Right cardiac atrium (tissue), 5 donors: ENCODE data around the gene CEP41. TPM values are rescaled to one million over a fixed set of nuclear protein-coding genes. Genes with fewer than 3 reads are reported as not detected.
A peak's percentile ranks its signal among the peaks of the same experiment; 100 is the strongest.
"Not testable (repeated sequence)": the region's sequence is repeated elsewhere in the genome, so short reads cannot be mapped to it uniquely, and the experiment has no call there.

Source experiments
- ATAC-seq, 2 donors: fragments of 200-7000 bp; cut with Tn5 transposase; one replicate each; pipeline versions ENCODE4 v1.8.0 to v1.9.1; 2020; ENCODE audit warnings: moderate library complexity in 2 of 2, mild to moderate bottlenecking in 1 of 2
- DNase-seq, 3 donors: peaks; one replicate each; pipeline ENCODE4 v3.0.0-alpha.2; 2020
- H3K27ac ChIP-seq: one replicate; pipeline ENCODE4 v1.5.1; 2013; ENCODE audit warnings: mild to moderate bottlenecking, low read length, control low read depth, moderate library complexity
- H3K27me3 ChIP-seq: one replicate; pipeline ENCODE4 v1.6.1; 2013; ENCODE audit not compliant: control insufficient read depth, insufficient read depth
- H3K4me1 ChIP-seq: one replicate; pipeline ENCODE4 v1.6.1; 2013; ENCODE audit warnings: low read length; ENCODE audit not compliant: control insufficient read depth, insufficient read depth
- H3K4me3 ChIP-seq: one replicate; pipeline ENCODE4 v1.5.1; 2013; ENCODE audit warnings: low read length, control low read depth
- H3K9me3 ChIP-seq: one replicate; pipeline ENCODE4 v1.6.1; 2013; ENCODE audit warnings: low read length; ENCODE audit not compliant: control insufficient read depth
- WGBS: extraction: QIAGEN DNeasy Blood & Tissue Kit; methylation state at CpG from one replicate; pipeline ENCODE4 v1.1.7; 2013; 5-methylcytosine and 5-hydroxymethylcytosine counted together
- intact Hi-C, 4 donors: fragments of 100-400 bp; cut with DNase I; formaldehyde crosslinking; loops; one replicate each; pipeline versions ENCODE4 v1.11.0 to v1.14.0; 2022 to 2023
- polyA plus RNA-seq: library from polyadenylated mRNA; stranded (reverse); fragments of 200-250 nt; gene quantifications from one replicate; pipeline ENCODE4 v1.2.3, GENCODE V29; 2013
- total RNA-seq, 4 donors: library from RNA; stranded (reverse); fragmentation: NEBNext Ultra II Directional; extraction: Animal tissue kit (Norgen Biotek cat#: 25700); gene quantifications; one replicate each; pipeline ENCODE4 v1.2.1, GENCODE V29; 2021
- donor health status: healthy with polysubstance abuse.
- donor health status: DM: no; HTN: yes; CAD: no.
- donor health status: DM: no; HTN: no; CAD: no.
- donor health status: DM: no; HTN: yes; CAD: no; lungs with severe emphysema.
- donor health status: DM: yes; HTN: yes; CAD: no.

The CEP41 gene
- total and polyA plus RNA-seq, 5 donors = 3.0 to 7.5 (median 6.0) TPM

DNA sequence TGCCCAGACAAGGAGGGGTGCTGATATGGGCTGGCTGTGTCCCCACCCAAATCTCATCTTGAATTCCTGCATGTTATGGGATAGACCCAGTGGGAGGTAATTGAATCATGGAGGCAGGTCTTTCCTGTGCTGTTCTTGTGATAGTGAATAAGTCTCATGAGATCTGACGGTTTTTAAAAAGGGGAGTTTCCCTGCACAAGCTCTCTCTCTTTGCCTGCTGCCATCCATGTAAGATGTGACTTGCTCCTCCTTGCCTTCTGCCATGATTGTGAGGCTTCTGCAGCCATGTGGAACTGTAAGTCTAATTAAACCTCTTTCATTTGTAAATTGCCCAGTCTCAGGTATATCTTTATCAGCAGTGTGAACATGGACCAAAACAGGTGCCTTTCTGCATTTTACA, 64.4 kb downstream of the CEP41 start:
- ATAC-seq, intact Hi-C loops, H3K27ac ChIP-seq, H3K27me3 ChIP-seq, H3K4me1 ChIP-seq, H3K4me3 ChIP-seq, H3K9me3 ChIP-seq, DNase-seq: not testable (repeated sequence)
- 94% methylated on average over 1 of the region's 1 CpG for WGBS

DNA sequence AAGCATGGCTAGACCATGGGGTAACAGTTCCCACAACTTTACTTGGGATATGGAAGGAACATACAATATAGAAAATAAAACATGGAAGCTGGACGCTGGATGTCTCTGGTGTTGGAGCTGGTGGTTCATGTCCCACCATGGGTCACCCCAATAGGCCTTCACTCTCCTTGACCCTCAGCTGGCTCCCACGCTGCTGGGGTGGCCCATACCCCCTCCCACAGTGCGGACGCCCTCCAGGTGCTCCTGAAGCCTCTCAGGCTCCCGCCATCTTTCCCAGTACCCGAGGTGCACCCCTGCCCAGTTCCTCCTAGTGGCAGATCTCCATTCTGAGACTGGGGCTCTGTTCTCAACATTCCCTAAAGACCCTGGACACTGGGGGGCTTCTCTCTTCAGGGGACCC, 66.3 kb downstream of the CEP41 start:
- H3K9me3 ChIP-seq = no peaks in the 10 kb centered on the region
- H3K27me3 ChIP-seq = no peaks in the 10 kb centered on the region
- WGBS = 98% methylated on average over 6 of the region's 6 CpGs
- H3K27ac ChIP-seq = peak overlapping the region; percentile 76
- H3K4me3 ChIP-seq = no peak overlapping the region
- peaks cover 7% of the 10 kb centered on the region for H3K4me1 ChIP-seq
- no peak for ATAC-seq
- intact Hi-C loops = no loop called here
- DNase-seq = no peak

DNA sequence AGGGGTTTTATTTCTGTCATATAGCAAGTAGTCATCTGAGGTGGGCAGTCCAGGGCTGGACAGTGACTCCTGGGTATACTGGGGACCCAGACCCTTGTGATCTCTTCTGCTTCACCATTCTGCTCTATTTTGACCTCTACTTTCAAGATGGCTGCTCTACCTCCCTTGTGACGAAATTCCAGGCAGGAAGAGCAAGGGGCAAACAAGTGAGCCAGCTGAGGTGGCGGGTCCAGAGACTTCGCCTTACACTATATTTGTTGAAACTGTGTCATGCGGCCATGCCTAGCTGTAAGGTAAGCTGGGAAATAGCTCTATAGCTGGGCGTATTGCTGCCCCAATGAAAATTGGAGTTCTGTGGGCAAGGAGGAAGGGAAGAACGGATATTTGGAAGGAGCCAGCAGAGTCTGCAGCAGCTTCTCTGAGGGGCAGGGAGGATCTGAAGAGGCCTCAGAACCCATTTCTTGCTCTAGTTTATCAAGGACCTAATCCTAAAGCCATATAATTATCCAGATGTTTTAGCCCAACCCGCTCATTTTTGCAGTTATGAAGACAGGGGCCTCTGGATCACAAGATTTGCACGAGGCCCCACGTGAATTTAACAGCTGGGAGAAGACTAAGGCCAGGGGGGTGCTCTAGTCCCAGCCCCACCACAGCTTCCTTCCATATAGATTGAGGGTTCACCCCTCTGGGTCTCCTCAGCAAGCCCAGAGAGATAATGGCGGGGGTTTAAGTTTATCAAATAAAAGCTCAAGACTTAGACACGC, 68.2 kb downstream of the CEP41 start:
- intact Hi-C loops = no loop called here
- Histone ChIP-seq H3K27ac (peak overlapping the region; percentile 63), H3K4me3 (no peak overlapping the region), H3K4me1 (peaks cover 12% of the 10 kb centered on the region), H3K27me3 (no peaks in the 10 kb centered on the region), H3K9me3 (no peaks in the 10 kb centered on the region)
- no peak for ATAC-seq
- 83% methylated on average over 11 of the region's 11 CpGs for WGBS
- no peak for DNase-seq

DNA sequence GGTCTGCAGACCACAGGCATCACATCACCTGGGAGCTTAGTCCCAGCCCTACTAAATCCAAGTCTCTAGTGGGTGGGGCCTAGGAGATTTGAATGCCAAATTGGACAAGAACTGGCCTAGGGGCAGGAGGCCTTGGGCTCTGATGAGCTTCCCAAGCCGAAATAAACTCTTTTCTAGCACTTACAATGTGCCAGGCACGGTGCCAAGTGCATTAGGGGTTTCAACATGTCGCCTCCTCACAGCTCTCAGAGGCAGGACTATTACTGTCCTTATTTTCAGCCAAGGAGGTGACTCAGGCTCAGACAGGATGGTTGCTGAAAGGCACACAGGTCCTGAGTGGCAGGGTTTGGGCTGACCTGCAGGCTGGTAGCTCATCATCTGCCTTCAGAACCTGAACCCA, 69.8 kb downstream of the CEP41 start:
- H3K4me1 ChIP-seq = peaks cover 12% of the 10 kb centered on the region
- ATAC-seq = no peak

DNA sequence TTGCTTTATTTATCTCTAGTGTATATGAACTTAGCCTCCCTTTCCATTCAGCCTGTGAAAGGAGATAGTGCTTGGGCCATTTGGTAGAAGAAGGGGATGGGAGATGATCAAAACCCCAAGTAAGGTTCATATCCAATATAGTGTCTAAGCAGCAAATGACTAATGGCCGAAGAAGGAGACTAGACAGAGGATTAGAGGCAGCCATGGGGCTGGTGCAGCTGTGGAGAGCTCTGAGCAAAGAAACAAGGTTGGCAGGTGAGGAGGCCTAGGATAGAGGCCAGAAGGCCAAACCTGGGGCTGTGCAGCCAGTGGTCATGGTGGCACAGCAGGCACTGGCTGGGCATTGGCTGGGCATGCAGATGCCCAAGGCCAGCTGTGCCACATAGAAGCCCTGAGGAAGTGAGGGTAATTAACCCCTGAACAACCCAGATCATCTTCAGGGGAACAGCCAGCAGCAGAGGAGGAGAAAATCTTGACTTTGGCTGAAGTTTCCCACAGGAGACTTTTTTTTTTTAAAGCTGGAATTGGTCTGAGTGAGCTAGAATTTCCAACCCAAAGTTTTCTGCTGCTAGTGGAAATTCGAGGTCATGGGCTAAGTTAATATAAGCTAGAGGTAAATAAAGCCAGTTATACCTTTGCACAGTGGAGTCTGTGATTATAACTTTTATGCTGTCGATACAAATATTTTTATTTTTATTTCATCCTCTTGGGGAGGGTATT, 70.8 kb downstream of the CEP41 start:
- no peaks in the 10 kb centered on the region for H3K27me3 ChIP-seq
- no peaks in the 10 kb centered on the region for H3K9me3 ChIP-seq
- DNase-seq = no peak
- H3K4me3 ChIP-seq = no peak overlapping the region
- intact Hi-C loops = no loop called here
- 52% methylated on average over 3 of the region's 3 CpGs for WGBS
- no peak overlapping the region for H3K27ac ChIP-seq
- ATAC-seq = no peak
- H3K4me1 ChIP-seq = peaks cover 12% of the 10 kb centered on the region

More for the DNA sequence above, 69.8 kb downstream of the CEP41 start:
- H3K27me3 ChIP-seq = no peaks in the 10 kb centered on the region
- WGBS = 62% methylated on average over 3 of the region's 3 CpGs
- intact Hi-C loops = no loop called here
- no peaks in the 10 kb centered on the region for H3K9me3 ChIP-seq
- peak; percentile 68 to 84 (median 80) for DNase-seq
- no peak overlapping the region for H3K4me3 ChIP-seq
- H3K27ac ChIP-seq = no peak overlapping the region

DNA sequence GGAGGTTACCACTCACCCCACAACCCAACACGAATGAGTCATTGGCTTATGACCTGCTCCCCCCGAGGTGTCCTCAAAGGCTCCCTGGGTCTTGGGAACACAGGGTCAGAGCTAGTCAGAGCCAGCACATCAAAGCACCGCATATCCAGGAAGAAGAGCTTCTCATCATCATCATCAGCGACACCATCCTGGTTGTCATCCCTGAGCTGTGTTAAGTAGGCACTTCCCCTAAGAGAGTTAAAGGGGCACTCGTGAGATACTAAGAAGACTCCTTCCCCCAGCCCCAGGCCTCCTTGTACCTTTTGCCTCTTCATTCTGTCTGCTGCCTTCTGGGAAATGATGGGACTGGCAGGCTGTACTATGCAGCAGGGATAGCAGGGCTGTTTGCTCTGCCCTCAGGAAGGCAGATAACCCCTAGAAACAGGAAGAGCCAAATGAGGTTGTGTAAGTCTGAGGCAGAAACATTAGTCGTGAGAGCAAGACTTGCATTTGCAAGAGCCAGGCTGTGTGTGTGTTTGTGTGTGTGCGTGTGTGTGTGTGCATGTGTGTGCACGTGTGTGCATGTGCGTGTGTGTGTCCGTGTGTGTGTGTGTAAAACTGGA, 71.6 kb downstream of the CEP41 start:
- Histone ChIP-seq H3K4me3 (no peak overlapping the region), H3K27ac (peak overlapping the region; percentile 20), H3K27me3 (no peaks in the 10 kb centered on the region), H3K4me1 (peaks cover 12% of the 10 kb centered on the region), H3K9me3 (no peaks in the 10 kb centered on the region)
- ATAC-seq = peak; percentile 55 to 77
- intact Hi-C loops = no loop called here
- 28% methylated on average over 10 of the region's 10 CpGs for WGBS
- DNase-seq = peak in 1 of 3 donors; percentile 80

DNA sequence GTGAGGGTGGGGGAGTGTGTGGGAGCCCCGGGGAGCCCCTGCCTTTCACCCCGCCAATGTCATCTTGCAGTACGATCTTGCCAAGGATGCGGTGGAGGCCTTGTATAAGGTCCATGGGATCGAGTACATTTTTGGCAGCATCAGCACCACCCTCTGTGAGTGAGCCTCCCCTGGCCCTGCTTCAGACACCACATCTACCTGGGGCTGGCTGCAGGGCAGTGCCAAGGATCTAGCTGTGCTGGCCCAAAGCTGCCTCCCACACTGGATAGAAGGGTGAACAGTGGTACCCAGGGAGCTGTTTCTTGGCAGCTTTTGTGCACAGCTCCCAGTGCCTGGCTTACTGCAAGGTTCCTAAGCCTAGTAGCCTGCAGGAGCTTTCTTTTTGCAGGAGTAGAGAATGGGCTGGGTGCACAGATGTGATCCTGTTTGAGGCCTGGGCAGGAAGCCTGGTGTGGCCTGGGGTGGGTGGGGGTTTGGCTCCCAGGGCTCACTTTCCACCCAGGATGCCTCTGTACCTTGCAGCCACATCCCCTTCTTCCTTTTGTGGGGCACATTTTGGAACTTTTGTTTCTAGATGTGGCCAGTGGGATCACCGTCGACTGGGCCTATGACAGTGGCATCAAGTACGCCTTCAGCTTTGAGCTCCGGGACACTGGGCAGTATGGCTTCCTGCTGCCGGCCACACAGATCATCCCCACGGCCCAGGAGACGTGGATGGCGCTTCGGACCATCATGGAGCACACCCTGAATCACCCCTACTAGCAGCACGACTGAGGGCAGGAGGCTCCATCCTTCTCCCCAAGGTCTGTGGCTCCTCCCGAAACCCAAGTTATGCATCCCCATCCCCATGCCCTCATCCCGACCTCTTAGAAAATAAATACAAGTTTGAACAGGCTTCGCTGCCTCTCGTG, 72.7 kb downstream of the CEP41 start:
- ATAC-seq (no peak), DNase-seq (no peak)
- no peak overlapping the region for H3K27ac ChIP-seq
- intact Hi-C loops = no loop called here
- H3K4me3 ChIP-seq = no peak overlapping the region
- no peaks in the 10 kb centered on the region for H3K27me3 ChIP-seq
- WGBS = 91% methylated on average over 19 of the region's 19 CpGs
- H3K9me3 ChIP-seq = no peaks in the 10 kb centered on the region
- peaks cover 9% of the 10 kb centered on the region for H3K4me1 ChIP-seq

DNA sequence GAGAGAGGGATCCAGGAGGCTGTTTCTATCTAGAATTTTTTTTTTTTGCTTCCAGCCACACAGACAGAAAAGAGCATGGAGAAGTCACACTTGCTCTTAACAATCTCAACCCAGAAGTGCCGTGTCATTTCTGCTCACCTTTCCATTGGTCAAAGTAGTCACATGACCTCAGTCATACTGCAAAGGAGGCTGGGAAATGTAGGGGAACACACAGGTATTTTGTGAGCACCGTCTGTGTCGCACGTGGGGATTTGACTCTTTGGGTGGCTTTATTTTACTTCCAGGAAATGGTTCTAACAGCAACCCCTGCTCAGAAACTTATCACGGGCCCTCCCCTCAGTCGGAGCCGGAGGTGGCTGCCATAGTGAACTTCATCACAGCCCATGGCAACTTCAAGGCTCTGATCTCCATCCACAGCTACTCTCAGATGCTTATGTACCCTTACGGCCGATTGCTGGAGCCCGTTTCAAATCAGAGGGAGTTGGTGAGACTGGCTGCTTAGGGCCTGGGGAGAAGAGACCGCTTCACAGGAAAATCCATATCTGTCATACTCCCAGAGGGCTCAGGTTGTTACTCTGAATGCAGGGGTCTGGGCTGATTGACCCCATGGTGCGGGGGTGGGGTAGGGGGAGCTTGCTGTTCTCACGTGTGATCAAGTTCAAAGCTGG, 73.6 kb downstream of the CEP41 start:
- intact Hi-C loops = no loop called here
- H3K27ac ChIP-seq = no peak overlapping the region
- peaks cover 9% of the 10 kb centered on the region for H3K4me1 ChIP-seq
- H3K9me3 ChIP-seq = no peaks in the 10 kb centered on the region
- DNase-seq = no peak
- no peaks in the 10 kb centered on the region for H3K27me3 ChIP-seq
- WGBS = 83% methylated on average over 13 of the region's 13 CpGs
- no peak for ATAC-seq
- no peak overlapping the region for H3K4me3 ChIP-seq

DNA sequence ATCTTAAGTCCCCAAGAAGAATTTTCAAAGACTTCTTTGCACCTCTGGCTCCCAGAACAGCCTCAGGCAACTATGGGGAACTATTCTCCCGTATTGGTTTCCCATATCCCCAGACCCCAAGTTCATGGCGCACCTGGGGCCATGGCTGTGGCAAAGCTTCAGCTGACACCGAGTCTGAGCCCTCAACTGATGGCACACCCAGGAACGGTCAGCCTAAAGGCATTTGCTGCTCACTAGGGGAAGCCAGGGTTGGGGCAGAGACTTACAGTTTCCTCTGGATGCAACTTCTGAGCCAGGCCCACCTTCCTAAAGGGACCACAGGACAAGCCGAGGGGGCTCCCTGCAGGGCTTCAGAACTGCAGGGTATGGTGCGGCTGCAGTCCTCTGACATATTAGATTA, 74.3 kb downstream of the CEP41 start:
- Histone ChIP-seq H3K4me1 (peaks cover 9% of the 10 kb centered on the region), H3K27ac (no peak overlapping the region), H3K27me3 (no peaks in the 10 kb centered on the region), H3K9me3 (no peaks in the 10 kb centered on the region), H3K4me3 (no peak overlapping the region)
- DNase-seq = no peak
- intact Hi-C loops = no loop called here
- no peak for ATAC-seq
- WGBS = 92% methylated on average over 6 of the region's 6 CpGs
